Smooth muscle cell (in vitro differentiated cells): ENCODE results near the gene IFNK. TPM values are rescaled to one million over a fixed set of nuclear protein-coding genes. Genes with fewer than 3 reads are reported as not detected.

Experiments used
- DNase-seq: peaks from one replicate; lab custom pipeline; 2025; ENCODE audit not compliant: unreplicated experiment; lab: John Stamatoyannopoulos, UW
- H2AFZ ChIP-seq: fragments of 200-600 bp; sonication (generic); 2 replicates; pipeline ENCODE4 v1.6.0; 2016; ENCODE audit warnings: antibody characterized with exemption, low read depth, mild to moderate bottlenecking
- H3F3A ChIP-seq: fragments of 200-600 bp; sonication (generic); 2 replicates; pipeline ENCODE4 v1.6.0; 2017; ENCODE audit warnings: antibody characterized with exemption, low read depth
- H3K27ac ChIP-seq: fragments of 200-600 bp; sonication (generic); 2 replicates; pipeline ENCODE4 v1.5.1; 2016; ENCODE audit warnings: low read depth, mild to moderate bottlenecking
- H3K27me3 ChIP-seq: fragments of 200-600 bp; sonication (generic); 2 replicates; pipeline ENCODE4 v1.6.1; 2016; ENCODE audit warnings: low read depth, mild to moderate bottlenecking
- H3K36me3 ChIP-seq: fragments of 200-600 bp; sonication (generic); 2 replicates; pipeline ENCODE4 v1.5.1; 2016; ENCODE audit warnings: low read depth
- H3K4me1 ChIP-seq: fragments of 200-600 bp; sonication (generic); 2 replicates; pipeline ENCODE4 v1.5.1; 2016; ENCODE audit warnings: low read depth
- H3K4me2 ChIP-seq: fragments of 200-600 bp; sonication (generic); 2 replicates; pipeline ENCODE4 v1.6.0; 2016; ENCODE audit warnings: mild to moderate bottlenecking
- H3K4me3 ChIP-seq: fragments of 200-600 bp; sonication (generic); 2 replicates; pipeline ENCODE4 v1.5.1; 2016; ENCODE audit warnings: mild to moderate bottlenecking
- H3K79me2 ChIP-seq: fragments of 200-600 bp; sonication (generic); 2 replicates; pipeline ENCODE4 v1.6.0; 2016; ENCODE audit warnings: low read depth, mild to moderate bottlenecking
- H3K9ac ChIP-seq: fragments of 200-600 bp; sonication (generic); 2 replicates; pipeline ENCODE4 v1.6.0; 2016; ENCODE audit warnings: low read depth
- H3K9me3 ChIP-seq: fragments of 200-600 bp; sonication (generic); replicated peaks from 2 replicates; pipeline ENCODE4 v1.5.1; 2016; ENCODE audit warnings: low read depth
- H4K20me1 ChIP-seq: fragments of 200-600 bp; sonication (generic); 2 replicates; pipeline ENCODE4 v1.6.0; 2016; ENCODE audit warnings: low read depth
- WGBS: methylation state at CpG from one replicate; pipeline ENCODE4 v1.1.7; 2016; ENCODE audit warnings: low lambda C conversion rate; 5-methylcytosine and 5-hydroxymethylcytosine counted together
- polyA plus RNA-seq: library from polyadenylated mRNA; unstranded; fragments of >200 nt; fragmentation: Nextera tagmentation; extraction: Ambion mirVana; gene quantifications from 2 replicates; pipeline ENCODE4 v1.2.1, GENCODE V29; 2016
- total RNA-seq: library from RNA; depleted of rRNA; stranded (reverse); fragments of >200 nt; gene quantifications from 2 replicates; pipeline ENCODE4 v1.2.3, GENCODE V29; 2014
- TF ChIP-seq, protein P1 (sequence below): fragments of 200-600 bp; sonication (generic); IDR thresholded peaks from 2 replicates; pipeline ENCODE4 v1.5.1; 2017; ENCODE audit warnings: borderline replicate concordance, mild to moderate bottlenecking, antibody characterized with exemption; ENCODE audit not compliant: insufficient read depth, poor library complexity, severe bottlenecking

Gene IFNK, protein sequence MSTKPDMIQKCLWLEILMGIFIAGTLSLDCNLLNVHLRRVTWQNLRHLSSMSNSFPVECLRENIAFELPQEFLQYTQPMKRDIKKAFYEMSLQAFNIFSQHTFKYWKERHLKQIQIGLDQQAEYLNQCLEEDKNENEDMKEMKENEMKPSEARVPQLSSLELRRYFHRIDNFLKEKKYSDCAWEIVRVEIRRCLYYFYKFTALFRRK
- total RNA-seq: not detected in 2 replicates
- not detected in 2 replicates for polyA plus RNA-seq

DNA sequence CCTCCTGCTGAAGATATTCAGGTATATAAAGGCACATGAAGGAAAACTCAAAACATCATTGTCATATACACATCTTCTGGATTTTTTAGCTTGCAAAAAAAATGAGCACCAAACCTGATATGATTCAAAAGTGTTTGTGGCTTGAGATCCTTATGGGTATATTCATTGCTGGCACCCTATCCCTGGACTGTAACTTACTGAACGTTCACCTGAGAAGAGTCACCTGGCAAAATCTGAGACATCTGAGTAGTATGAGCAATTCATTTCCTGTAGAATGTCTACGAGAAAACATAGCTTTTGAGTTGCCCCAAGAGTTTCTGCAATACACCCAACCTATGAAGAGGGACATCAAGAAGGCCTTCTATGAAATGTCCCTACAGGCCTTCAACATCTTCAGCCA, at the start of gene IFNK:
Gene IFNK (plus strand): TSS at position 55 of the 400 bp plus-strand sequence. CDS start 47 bp downstream, at position 102.
- H2AFZ ChIP-seq: no peak within 1 kb of the TSS
- H3K9me3 ChIP-seq: no peaks in the 10 kb centered on the region
- peaks cover 7% of the 10 kb centered on the region for H3K79me2 ChIP-seq
- H4K20me1 ChIP-seq: no peaks in the 10 kb centered on the region
- H3K27me3 ChIP-seq: no peaks in the 10 kb centered on the region
- WGBS: 95% methylated on average over 2 of the region's 2 CpGs
- no peak for DNase-seq
- TF ChIP-seq, protein P1, sequence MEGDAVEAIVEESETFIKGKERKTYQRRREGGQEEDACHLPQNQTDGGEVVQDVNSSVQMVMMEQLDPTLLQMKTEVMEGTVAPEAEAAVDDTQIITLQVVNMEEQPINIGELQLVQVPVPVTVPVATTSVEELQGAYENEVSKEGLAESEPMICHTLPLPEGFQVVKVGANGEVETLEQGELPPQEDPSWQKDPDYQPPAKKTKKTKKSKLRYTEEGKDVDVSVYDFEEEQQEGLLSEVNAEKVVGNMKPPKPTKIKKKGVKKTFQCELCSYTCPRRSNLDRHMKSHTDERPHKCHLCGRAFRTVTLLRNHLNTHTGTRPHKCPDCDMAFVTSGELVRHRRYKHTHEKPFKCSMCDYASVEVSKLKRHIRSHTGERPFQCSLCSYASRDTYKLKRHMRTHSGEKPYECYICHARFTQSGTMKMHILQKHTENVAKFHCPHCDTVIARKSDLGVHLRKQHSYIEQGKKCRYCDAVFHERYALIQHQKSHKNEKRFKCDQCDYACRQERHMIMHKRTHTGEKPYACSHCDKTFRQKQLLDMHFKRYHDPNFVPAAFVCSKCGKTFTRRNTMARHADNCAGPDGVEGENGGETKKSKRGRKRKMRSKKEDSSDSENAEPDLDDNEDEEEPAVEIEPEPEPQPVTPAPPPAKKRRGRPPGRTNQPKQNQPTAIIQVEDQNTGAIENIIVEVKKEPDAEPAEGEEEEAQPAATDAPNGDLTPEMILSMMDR: no peak
- no peak within 1 kb of the TSS for H3K9ac ChIP-seq
- H3F3A ChIP-seq: peaks cover 6% of the 10 kb centered on the region
- no peak within 1 kb of the TSS for H3K27ac ChIP-seq
- no peaks in the 10 kb centered on the region for H3K36me3 ChIP-seq
- no peak within 1 kb of the TSS for H3K4me2 ChIP-seq
- H3K4me1 ChIP-seq: peaks cover 13% of the 10 kb centered on the region
- H3K4me3 ChIP-seq: no peak within 1 kb of the TSS

- Histone ChIP-seq H3K27ac (no peak overlapping the region), H4K20me1 (no peaks in the 10 kb centered on the region), H3K36me3 (no peaks in the 10 kb centered on the region), H2AFZ (no peak overlapping the region), H3K9ac (no peak overlapping the region), H3K27me3 (no peaks in the 10 kb centered on the region), H3K4me3 (no peak overlapping the region), H3K4me2 (no peak overlapping the region), H3K79me2 (no peaks in the 10 kb centered on the region), H3K9me3 (no peaks in the 10 kb centered on the region), H3F3A (no peaks in the 10 kb centered on the region), H3K4me1 (peaks cover 12% of the 10 kb centered on the region)
- TF ChIP-seq, protein P1: no peak
- DNase-seq: no peak
- WGBS: 71% methylated on average over 1 of the region's 1 CpG
Observed at GRCh38 chr9:27474305-27474704, 49.8 kb upstream of the IFNK start.

DNA sequence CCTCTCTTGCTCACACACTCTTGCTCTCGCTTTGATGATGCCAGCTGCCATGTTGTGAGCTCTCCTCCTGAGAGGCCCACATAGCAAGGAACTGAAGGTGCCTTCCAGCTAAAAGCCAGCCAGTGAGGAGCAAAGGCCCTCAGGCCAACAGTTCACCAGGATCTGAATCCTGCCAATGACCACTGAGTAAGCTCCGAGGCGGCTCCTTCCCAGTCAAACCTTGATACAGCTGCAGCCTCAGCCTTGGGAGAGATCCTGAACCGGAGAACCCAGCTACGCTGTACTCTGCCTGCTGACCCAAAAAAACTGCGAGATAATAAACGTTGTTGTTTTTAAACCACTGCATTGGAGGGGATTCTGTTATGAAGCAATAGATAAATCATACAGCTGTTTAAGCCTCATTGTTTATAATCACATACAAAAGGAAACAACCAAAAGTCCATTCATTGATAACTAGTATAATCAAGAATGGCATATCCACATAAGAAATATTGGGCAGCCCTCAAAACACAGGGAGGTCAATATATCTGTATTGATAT, 49.0 kb upstream of the IFNK start:
- 95% methylated on average over 7 of the region's 7 CpGs for WGBS
- no peaks in the 10 kb centered on the region for H3K27me3 ChIP-seq
- H3K4me2 ChIP-seq: no peak overlapping the region
- H3K27ac ChIP-seq: no peak overlapping the region
- H3K4me3 ChIP-seq: no peak overlapping the region
- no peak overlapping the region for H3K9ac ChIP-seq
- TF ChIP-seq, protein P1: no peak
- H3F3A ChIP-seq: no peaks in the 10 kb centered on the region
- H4K20me1 ChIP-seq: no peaks in the 10 kb centered on the region
- no peaks in the 10 kb centered on the region for H3K36me3 ChIP-seq
- peaks cover 10% of the 10 kb centered on the region for H3K4me1 ChIP-seq
- no peaks in the 10 kb centered on the region for H3K9me3 ChIP-seq
- H3K79me2 ChIP-seq: no peaks in the 10 kb centered on the region
- no peak overlapping the region for H2AFZ ChIP-seq
- no peak for DNase-seq
